NCI-H146 treated with DMSO at 0.1 percent for 48 hours (cell line): ENCODE measurements around the gene NOTCH1.
"Not testable (repeated sequence)": the region's sequence is repeated elsewhere in the genome, so short reads cannot be mapped to it uniquely, and the experiment has no call there.

ENCODE experiments used
- DNase-seq: peaks from one replicate; lab custom pipeline; 2025; ENCODE audit not compliant: unreplicated experiment; lab: John Stamatoyannopoulos, UW

The NOTCH1 gene

GRCh38 chr9:136565086-136565714 is 19.4 kb upstream of the NOTCH1 start:
- no peak for DNase-seq

DNA sequence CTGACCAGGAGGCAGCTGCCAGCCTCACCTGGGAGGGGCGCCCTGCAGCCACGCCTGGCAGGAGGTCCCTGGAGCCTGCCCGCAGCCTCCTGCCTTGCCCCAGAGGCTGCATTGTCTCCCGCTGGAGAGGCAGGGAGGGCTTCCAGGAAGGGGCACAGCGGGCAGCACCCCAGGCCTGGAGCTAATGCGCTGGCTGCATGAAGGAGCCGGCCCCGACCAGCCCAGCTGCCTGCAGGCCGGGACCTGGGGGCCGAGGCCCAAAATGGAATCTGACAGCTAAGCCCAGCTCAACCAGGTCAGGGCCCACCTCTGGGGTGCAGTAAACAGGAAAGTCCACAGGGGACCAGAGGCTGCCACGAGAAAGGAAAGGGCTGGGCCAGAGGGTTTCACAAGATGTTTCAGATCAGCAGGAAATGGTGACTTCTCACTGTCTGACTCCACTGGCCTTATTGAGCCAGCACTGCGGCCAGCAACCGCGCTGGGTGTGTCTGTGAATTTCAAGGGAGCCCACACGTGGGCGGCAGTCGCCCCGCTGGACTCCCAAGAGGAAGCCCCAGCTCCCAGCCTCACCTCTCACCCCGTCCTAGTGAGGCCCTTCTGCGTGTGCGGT is 18.6 kb upstream of the NOTCH1 start:
- DNase-seq: no peak

GRCh38 chr9:136563646-136564325 is 17.9 kb upstream of the NOTCH1 start:
- no peak for DNase-seq

DNA sequence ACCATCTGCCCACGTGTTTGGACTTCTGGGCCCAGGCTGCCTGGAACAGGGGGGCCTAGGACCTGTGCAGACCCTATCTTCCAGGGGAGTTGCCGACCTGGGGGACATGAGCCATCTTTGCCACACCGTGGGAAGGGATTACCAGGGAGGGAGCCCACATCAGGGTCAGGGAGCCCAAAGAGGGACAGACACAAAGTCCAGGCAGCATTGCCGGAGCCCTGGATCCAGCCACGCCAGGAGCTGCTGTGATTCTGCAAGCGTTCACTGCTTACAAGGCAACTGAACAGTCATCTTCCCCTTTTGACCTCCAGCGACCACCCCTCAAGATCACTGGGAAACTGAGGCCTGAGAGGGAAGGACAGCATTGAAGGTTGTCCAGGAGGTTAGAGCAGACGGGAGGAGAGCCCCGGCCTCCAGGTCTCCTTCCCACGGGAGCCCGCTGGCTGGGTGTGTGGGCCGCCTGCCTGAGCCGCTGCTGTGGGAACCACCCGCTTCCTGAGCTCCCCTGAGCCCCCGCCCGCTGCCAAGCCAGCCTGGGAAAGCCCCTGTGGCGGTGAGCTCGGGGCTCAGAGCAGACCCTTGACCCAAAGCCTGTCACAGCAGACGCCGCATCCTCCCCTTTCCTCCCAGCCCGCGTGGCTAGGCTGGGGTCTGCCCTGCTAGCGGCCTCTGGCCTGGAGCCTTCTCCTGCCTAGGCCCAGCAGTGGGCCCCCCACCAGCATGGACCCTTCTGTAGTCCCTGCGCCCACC is 17.1 kb upstream of the NOTCH1 start:
- DNase-seq: no peak

DNA sequence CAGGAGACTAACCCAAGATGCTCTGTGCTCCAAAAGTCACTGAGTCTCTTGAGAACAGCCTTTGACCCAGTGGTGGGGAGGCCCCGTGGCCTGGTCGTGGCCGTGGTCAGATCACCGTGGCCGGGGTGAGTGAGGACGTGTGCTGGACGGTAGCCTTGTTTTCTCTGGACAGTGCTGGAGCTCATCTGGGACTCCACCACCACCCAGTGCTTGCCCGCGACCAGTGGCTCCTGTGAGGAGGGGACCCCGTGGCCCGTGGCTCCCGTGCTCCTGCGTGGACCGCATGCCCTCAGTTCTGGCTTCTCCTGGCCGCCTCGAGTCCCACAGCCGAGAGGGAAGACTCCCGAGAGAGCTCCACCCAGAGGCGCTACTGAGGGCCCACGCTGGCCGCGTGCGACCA is 15.9 kb upstream of the NOTCH1 start:
- DNase-seq: no peak

GRCh38 chr9:136560586-136560985 is 14.7 kb upstream of the NOTCH1 start:
- DNase-seq: no peak

GRCh38 chr9:136559371-136559770 is 13.5 kb upstream of the NOTCH1 start:
- DNase-seq: not testable (repeated sequence)

- not testable (repeated sequence) for DNase-seq
These were observed 13.0 kb upstream of the NOTCH1 start for GRCh38 chr9:136558846-136559245.

DNA sequence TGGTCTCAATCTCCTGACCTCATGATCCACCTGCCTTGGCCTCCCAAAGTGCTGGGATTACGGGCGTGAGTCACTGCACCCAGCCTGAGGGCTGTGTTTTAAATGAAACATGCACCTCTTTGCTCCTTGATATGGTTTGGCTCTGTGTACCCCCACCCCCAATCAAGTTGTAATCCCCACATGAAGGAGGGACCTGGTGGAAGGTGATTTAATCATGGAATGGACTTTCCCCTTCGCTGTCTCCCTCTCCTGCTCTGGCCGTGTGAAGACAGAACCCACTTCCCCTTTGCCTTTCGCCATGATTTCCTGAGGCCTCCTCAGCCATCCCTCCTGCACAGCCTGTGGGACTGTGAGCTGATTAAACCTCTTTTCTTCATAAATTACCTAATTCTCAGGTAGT is 12.5 kb upstream of the NOTCH1 start:
- DNase-seq: no peak

GRCh38 chr9:136557036-136557435 is 11.2 kb upstream of the NOTCH1 start:
- DNase-seq: no peak

- DNase-seq: no peak
These were observed 10.3 kb upstream of the NOTCH1 start for GRCh38 chr9:136556166-136556565.

- DNase-seq: no peak
These were observed 9.0 kb upstream of the NOTCH1 start for GRCh38 chr9:136554870-136555269.

DNA sequence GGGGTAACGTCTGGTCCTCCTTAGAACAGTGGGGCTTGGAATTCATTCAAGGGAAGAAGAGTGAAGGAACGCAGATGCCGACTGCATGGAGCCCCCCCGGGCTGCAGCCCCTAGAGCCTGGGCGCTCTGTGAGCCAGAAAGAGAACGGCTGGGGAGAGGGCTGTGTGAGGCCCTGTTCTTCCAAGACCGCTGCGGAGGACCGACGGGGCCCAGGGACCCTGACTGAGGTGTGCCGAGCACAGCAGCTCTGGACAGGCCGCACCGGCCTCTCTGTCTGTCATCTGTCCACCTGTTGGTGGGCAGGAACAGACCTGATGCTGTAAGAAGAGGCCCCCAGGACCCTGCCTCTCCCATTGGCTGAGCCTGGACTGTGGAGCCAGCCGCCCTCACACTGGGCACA is 7.7 kb upstream of the NOTCH1 start:
- no peak for DNase-seq

GRCh38 chr9:136552117-136552703 is 6.4 kb upstream of the NOTCH1 start:
- DNase-seq: no peak

- no peak for DNase-seq
These were observed 5.7 kb upstream of the NOTCH1 start for GRCh38 chr9:136551401-136552116.

GRCh38 chr9:136550439-136551289 is 4.8 kb upstream of the NOTCH1 start:
- DNase-seq: no peak

DNA sequence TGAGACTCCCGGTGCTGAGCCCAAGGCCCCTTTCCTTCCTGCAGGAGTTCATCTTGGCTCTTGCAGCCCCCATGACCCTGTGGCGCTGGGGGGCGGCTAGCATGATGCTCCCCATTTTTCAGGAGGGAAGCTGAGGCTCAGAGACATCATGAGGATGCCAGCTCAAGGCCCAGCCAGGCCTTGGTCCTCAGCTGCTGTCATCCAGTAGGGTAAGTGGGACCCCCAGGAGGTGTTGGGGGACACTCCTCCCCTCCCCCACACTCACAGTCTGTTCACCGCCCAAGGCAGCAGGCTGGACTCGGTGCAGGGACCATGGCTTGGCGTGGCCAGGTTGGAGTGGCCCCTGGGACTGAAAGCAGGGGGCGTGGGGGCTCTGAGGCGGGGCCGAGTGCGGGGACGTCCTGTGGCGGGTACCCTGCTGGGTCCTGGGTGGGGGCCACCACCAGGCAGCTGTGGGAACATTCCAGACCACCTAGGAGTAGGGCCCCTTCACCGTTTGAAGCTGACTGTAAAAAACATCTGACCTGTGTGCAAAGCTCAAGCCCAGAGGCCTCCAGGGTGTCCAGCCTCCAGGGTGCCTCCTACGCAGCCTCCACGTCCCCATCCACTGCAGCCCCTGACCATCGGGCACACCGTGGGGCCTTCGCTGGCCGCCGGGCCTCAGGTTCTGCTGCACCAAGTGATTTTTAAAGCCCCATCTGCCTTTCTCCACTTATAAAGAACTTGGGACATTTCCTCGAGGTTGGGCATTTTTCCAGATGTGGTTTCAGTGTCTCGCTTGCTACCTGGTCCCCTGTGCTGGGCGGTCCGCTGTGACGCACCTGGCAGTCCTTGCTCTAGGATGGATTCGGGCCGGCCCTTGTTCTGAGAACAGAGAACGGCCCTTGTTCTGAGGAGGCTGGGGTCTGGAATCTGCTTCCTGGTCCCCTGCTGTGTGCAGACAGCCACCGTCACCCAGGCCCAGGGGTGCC is 3.4 kb upstream of the NOTCH1 start:
- no peak for DNase-seq

DNA sequence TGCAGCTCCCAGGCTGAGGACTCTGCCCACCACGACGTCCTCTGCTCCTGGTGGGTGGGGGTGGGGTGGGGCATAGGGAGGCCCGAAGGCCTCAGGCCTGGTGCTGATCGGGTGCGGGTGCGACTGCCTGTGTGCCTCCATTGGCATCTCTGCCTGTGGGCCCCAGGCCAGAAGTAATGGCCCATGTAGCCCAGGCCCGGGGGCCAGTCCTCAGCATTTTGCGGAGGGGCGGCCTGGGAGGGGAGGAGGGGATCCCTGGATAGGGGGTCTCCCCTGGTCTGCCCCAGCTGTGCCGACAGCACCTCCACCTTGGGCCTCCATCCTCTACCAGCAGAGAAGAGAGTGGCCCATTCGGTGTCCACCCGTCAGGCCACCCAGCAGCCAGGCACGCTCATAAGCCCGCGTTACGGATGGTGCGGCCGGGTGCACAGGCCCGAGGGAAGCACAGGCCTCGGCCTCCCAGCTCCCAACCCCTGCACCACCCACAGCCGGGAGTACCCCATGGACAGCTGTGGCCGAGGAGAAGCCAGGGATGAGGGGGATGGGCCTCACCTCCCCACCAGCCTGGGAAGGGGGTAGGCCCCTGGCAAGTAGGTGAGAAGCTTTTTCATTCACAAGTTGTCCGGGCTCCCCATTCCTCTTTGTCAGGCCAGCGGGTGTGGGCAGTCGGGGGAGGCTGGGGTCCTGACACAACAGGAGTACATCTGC is 1.8 kb upstream of the NOTCH1 start:
- no peak for DNase-seq
